RCC 7860 (cell line): ENCODE results near the gene FSHR.

Experiments used
- DNase-seq: peaks from one replicate; pipeline ENCODE4 v3.0.0-alpha.2; 2015; ENCODE audit warnings: low spot score
- FAIRE-seq: peaks from 2 replicates; lab custom pipeline; 2012; peaks lifted over from hg19 to GRCh38; lab: Jason Lieb, UNC

The FSHR gene

DNA sequence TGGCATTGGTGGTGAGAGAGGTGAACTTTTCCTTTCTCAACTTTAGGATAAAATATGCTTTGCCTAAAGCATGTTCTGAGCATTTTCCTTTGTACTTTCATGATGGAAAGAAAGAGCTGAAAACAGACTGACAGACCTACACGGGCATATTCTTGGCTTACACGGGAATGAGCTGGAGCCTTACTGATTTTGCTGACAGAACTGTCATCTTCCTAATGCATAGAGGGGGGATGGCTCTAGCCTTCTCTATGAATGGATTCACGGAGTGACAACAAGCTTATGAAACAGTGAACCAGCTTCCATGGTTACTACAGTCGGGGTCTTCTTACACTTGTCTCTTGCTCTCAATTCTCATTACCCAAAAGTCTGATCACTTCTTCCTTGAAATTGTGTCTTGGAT is 32.2 kb downstream of the FSHR start:
- DNase-seq, result no peak
- FAIRE-seq, result no peak

DNA sequence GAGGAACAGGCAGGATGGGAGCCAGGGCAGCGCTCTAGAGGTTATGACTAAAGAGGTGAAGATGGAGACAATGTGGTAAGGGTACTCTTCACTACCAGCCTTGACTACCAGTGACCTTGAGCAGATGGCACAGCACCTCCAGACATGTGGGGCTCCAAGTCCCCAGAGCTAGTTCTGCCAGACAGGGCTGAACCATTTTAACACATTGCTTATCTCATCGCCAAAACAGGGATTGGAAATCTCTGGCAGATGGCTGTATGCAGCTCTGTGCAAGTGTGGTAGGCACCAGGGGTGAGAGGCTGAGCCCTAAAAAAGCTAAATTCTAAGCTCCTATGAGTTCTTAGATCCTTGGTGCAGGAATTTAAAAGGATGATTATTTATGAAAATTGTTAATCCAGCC is 41.3 kb downstream of the FSHR start:
- DNase-seq, result no peak
- no peak for FAIRE-seq

DNA sequence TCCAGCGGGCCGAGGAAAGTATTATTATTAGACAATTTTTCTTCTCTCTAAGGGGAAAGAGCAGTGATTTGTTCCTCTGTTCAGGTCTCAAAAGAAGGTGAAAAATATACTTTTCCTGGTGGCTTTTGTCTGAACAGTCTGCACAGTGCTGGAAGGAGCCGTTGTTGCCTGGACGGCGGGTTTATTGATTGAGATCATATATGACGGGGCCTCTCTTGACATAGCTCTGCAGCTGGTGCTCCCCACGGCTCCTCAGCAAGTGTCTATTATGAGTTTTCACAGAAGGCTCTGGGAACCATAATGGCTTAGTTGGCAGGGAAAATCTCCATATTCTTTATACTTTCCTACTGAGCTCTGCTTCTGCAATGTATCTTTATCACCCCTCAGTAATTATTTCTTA is 42.9 kb downstream of the FSHR start:
- no peak for DNase-seq
- FAIRE-seq, result no peak

DNA sequence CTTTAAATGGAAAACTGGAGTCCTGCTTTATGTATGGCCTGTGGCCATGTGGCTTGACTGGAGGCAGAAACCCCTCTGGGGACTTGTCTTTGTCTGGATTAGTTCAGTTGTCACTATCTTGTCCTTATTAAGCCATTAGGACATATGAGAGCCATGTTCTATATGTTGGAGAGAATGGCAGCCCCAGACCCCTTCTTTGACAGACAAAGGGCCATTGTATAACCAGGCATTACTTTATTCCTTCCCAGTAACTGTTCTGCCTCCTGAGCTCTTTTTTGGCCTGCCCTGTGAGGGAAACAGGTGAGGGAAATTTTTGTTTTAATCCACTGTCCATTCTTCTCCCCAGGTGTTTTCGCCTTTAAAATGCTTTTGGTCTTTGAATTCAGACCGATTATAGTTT is 43.3 kb downstream of the FSHR start:
- no peak for FAIRE-seq
- no peak for DNase-seq

DNA sequence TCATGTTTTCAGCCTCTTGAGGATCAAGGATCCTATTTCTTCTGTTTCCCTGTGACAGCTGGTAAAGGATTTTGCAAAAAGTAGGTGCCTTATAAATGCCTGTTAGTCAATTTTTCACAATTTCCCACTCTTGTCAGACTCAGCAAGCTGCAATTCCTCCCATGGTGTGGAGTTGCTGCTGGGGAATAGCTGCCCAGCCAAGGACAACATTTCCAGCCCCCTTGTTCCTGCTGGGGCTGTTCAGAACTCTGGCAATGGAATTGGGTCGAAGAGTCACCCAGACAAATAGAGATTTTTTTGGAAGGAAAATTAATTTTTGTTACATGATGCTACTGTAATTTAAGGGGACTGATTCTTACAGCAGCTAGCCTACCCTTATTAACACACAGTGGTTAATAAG is 43.7 kb downstream of the FSHR start:
- FAIRE-seq, result no peak

DNA sequence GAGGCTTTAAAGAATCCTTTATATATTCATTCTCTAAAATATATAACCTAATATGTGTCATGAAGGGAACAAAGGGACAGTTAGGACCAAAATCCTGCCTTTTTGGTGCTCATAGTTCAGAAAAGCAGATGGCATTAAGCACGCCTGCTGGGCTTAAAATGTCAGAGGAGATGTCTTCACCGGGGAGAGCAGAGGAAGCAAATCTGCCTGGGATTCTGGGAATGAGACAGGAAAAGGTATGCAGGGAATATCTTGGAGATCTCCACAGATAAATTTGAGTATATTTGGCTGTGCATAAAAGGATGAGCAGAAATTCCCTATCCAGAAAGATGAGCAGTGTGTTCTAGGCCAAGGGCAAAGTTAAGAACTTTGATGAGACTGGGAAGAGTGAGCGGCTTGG is 45.5 kb downstream of the FSHR start:
- DNase-seq (no peak), FAIRE-seq (no peak)

More for the DNA sequence above, 43.7 kb downstream of the FSHR start:
- DNase-seq, result no peak

DNA sequence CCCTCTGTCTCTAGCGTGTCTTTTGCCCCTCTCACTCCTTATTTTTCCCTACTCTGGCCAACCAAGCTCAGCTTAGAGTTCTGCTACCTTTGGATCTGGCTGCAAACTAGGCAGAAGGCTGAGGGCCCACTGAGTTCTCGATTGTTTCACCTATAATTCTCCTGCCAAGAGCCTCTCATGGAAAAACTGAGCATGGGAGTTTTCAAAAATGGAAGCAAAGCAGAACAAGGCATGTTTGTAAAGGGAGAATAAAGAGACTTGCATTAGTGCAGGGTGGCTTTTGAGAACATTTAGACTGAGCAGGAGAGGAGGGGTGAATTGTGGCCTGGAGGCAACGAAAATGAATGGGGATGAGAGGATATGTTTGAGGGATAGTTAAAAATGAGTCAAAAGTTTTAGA is 45.9 kb downstream of the FSHR start:
- no peak for FAIRE-seq

DNA sequence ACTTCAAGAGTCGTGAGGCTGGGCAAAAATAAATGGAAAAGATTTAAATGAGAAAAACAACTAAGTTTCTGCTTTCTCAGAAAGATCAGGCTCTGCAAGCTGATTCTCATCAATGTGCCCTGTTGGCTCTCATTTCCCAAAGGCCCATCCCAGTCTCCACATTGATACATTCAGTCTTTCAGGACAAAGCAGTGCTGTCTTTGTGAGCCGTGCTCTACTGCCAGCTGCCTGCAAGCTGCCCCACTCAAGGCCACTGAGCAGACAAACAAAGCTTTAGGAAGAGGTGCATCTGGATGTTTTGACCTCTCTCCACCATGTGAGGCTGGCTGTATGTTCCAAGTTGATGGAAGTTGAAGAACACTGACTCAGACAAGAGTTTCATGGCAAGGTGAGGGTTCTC is 48.8 kb downstream of the FSHR start:
- FAIRE-seq, result no peak

More for the DNA sequence above, 45.9 kb downstream of the FSHR start:
- DNase-seq, result no peak

DNA sequence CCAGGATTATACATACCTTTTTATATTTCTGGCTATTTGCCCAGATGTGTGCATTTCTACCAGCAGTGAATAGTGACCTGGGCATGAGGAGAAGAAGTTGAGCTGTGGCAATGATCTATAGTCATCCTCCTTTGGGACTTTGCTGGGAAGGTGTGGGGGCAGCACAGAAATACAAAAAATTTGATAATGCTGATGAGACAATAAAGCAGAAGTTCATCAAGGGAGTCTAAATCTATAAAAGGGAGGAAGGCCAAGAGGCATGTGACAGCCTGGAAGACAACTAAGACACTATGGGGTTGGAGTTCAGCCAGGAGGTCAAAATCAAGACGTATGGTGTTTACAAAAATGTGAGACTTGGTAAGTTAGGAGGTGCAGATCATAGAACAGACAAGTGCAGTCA is 52.2 kb downstream of the FSHR start:
- FAIRE-seq (no peak), DNase-seq (no peak)

More for the DNA sequence above, 48.8 kb downstream of the FSHR start:
- no peak for DNase-seq

DNA sequence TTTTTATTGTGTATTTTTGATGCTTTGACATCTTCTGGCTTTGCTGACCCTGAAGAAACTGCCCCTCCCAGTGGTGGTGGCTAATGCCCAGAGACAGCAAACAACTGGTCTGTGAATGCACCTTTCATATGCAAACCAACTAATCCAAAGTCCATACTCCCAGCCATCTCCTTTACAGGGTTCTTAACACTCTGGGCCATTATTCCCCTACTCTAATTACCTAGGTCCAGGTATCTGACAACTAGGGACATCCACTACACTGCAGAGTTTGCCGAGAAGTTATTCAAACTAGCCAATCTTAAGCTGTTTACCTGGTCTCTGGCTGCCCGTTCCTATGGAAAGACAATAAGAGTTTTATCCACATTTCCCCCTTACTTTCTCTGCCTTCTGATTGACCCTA is 73.6 kb downstream of the FSHR start:
- DNase-seq, result no peak
- no peak for FAIRE-seq

DNA sequence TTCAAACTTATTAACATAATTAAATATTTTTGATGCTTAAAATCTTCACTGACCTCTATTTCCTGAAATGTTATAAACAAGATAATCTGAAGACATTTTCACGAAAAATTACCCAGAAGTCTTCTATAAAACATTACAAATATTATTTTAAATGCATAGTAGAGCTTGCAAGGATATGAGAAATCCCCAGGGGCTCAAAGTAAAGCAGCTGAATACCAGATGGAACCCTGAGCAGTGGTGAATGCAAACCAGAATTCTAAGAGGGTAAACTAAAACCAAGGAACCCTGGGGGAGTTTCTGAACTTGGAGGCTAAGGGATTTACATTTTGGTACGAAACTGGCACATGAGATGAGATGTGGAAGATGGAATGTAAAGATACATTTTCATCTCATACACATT is 83.6 kb downstream of the FSHR start:
- DNase-seq (no peak), FAIRE-seq (no peak)

DNA sequence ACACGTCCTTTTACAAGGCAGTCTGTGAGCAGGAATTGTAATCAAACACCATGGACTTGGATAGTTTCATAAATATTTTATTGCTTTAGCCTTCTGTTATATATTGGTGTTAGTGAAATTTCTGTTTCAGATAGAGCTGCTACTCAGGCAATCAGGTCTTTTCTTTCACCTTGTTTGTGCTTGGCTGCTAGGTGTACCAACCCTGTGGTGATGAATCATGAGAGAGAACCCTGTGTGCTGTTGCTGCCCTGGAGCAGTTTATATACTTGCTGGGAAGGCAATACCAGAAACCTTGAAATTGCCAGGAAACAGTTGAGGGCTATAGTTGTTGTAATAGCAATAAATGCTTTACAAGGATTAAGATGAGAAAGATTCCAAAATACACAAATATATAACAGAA is 84.5 kb downstream of the FSHR start:
- DNase-seq (no peak), FAIRE-seq (no peak)

DNA sequence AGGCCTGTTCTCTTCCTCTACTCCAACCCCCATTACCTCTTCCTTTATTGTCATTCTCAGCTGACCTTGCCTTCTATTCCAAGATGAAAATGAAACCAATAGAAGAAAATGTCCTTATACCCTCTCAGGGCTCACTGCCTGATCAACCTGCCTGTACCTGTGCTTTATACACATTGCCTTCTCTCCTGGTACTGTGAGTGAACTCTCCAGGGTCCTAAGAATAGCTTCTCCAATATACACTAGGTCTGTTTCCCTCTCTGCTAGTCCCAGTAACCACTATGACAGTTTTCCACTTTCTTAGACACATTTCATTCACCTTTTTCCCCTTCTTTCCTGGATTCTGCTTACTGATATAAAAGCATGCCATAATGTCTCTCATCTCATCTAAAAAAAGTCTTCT is 85.7 kb downstream of the FSHR start:
- FAIRE-seq (no peak), DNase-seq (no peak)

DNA sequence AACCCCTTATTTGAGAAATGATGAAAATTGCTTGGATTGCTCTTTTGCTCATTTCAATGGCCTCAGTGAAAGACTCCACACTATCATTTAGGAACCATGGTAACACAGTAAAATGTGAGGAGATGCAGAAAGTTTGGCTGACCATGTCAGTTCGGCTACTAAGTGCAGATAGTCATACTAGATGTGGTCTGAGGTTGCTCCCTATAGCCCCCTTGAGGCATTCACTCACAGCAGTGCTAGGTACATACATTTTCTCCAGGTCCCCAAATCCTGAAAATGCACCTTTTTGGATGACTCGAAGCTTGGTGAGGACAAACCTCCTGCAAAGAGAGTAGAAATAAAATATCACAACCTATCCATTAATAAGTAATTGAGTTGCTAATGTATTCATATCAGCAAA is 86.3 kb downstream of the FSHR start:
- no peak for FAIRE-seq
- DNase-seq, result no peak

DNA sequence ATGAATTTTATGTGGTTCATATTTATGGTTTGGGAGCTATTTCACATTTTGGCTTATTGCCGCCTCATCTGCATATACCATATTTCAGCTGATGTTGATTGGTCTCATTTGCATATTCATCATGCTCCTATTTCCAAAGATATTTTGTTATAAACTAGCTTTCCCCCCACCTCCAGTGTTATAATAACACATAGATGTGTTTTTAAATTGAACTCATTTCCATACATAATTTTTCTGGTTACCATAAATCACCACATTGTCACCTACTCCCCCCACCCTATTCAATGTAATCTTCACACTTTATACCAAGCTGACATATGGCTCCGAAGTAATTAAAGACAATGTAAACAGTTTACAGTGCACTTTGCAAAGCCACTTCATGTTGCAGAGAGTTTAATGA is 101.2 kb downstream of the FSHR start:
- FAIRE-seq (no peak), DNase-seq (no peak)

DNA sequence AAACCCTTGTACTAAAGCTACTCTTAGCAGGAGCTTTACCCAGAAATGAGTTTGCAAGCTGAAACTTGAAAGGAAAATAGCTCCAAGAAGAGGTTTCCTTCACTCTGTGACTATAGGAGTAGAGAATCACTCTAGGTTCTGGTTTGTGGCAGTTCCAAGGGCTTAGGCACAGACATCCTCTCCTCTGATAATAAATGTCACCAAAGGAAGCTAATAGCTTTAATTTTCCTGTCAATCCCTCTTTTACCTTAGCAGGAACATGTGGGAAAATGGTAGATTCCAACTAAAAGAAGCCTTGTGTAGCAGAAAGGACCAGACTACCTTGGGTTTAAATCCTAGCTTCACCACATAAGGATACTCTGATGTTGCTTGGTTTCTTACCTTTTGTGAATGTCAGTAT is 104.0 kb downstream of the FSHR start:
- FAIRE-seq, result no peak
- no peak for DNase-seq

DNA sequence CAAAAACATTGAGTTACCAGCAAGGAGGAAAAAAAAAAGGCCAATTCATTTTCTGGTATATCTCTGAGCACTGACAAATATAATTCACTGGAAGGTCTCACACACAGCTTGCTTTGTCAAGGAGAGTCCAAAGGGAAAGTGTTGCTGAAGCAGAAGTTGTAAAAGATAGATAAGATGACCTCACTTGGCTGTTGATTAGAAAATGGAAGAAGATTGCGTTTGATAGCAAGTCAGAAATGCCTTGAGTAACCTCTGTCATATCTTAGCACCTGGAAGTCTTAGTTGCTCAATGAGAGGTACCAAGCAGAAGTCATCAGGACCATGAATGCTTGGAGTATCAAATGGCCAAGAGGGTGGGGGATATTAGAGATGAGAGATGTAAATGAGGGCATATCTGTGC is 105.2 kb downstream of the FSHR start:
- FAIRE-seq (no peak), DNase-seq (no peak)

DNA sequence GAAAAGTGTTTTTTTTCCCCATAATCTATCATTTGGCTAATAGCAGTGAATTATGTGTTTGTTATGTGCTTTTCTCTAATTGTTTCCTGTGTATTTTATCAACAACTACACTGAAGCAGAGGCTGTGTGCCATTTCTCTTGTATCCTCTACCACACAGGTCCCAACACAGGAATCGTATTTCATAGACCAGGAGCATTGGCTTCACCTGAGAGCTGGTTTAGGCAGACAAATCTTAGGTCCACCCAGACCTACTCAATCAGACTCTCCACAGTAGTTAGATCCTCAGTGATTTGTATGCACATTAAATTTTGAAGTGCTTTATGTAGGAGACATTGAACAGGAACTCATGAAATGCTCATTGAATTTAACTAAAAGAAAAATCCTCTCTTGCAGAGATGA is 109.2 kb downstream of the FSHR start:
- FAIRE-seq (no peak), DNase-seq (no peak)

DNA sequence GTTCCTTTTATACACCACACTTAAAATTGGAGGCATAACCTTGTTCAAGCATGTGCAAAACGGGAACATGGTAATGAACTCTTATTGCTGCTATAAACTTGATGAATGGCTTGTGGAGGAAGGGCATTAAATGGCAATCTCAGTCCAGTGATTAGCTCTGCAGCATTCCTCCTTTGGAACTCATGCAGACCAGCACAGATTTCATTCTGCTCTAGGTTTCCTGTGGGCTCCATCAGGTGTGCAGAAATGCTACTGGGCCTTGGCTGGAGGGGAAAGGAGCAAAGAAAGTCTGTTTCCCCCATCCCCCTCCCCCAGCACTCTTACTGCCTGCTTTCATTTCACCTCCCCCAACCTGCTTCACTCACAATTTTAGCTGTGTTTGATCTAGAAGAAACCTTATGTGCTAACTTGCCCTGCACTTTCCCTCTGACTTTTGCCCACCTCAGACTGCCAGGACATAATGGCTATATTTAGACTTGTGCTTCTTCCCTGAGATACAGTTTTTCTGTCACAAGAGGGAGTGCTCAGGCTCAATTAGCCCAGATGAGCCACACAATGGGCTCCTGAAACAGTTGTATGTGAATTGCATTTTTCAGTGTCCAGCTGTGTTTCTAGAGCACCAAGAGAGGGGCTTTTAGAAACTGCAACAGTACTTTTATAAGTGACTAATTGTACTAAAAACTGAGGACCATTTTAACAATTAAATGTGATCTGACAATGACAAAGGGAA is 109.8 kb downstream of the FSHR start:
- FAIRE-seq, result no peak
- no peak for DNase-seq

DNA sequence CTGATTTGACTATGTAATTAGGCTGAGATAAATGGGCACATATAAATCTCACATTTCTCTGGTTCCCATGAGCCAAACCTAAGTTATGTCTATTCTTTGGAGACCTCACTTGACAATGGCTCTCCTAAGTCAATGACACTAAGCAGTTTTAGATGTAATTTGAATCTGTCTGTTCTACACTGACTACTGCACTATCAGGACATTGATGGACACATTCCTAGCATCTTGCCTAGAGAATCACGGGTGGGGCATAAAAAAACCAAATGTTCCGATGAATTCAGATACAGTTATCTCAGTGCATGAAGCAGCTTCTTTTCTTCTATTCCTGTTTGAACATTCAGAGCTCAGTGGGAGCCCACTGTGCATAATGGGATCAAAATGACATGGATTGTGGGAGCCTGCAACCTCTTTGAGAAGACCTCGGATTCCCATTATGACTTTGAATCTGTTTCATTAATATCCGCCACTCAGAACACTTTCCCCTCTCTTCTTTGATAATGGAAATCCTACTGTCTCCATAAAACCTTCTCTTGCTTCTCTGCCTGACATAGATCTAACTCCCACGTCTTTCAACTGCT is 110.8 kb downstream of the FSHR start:
- FAIRE-seq (no peak), DNase-seq (no peak)

DNA sequence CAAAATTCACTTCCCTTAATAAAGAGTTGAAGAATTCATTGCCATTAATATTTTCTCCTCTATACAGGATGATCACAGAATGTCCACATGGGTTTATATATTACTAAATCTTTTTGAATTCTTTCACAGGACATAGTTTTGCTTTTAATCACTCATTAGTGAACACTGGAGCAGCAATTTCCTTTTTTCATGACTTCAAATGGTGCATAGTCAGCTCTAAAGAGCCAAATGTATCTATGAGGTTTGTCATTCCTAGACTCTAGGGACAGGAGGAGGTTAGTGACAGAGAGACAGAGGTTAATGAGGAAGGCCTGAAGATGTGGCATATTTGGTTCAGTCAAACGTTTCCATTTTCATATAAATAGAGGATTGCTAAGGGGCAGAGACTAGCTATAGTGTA is 111.8 kb downstream of the FSHR start:
- DNase-seq (no peak), FAIRE-seq (no peak)

DNA sequence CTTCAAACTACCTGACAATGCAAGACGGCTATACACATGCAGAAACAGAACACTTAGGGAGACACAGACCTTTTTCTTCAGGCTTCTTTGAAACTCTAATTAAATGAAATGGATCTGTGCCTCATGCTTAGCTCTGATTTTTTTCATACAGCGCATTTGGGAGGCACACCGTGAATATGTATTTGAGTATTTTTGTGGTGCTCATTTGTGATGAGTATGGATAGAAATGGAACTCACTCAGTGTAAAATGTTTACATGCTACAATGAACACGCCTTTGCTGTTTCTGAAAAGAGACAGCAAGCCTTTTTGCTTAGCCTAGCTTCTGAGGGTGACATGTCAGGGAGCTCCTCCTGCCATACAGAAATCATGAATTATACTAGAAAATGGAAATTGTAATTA is 113.3 kb downstream of the FSHR start:
- no peak for DNase-seq
- FAIRE-seq, result no peak

DNA sequence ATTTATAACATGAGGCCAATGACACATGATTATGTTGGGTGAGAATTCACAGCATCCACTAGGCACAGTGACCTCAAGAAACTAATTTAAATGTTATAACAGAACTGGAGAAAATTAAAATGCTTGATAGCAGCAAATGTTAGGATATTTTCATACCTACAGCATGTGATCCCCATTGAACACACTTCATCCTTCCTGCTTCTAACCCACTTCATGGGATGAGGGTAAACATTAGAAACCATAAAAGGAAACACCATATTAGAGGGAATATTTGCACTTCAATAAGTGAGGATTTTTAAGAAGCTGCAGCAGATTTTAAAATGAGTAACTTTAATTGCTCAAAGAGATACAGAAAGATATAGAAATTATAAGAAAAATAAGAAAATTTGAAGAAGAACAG is 117.1 kb downstream of the FSHR start:
- FAIRE-seq, result no peak

More for the DNA sequence above, 117.1 kb downstream of the FSHR start:
- DNase-seq, result no peak
